GM12878 (cell line): Measurements from ENCODE around the gene DOCK9. TPM values are rescaled to one million over a fixed set of nuclear protein-coding genes. Genes with fewer than 3 reads are reported as not detected.

ENCODE experiments used
- ATAC-seq: fragments of 200-7000 bp; cut with Tn5 transposase; 3 replicates; pipeline ENCODE4 v1.9.1; 2020; ENCODE audit warnings: mild to moderate bottlenecking, moderate library complexity
- BruUV-seq: library from RNA; stranded (reverse); fragments of 400-500 nt; replicated peaks from 2 replicates; lab custom pipeline; 2021; lab: Mats Ljungman, UMichigan
- CTCF ChIA-PET: fragments of 300-600 bp; sonication (Branson Sonifier 250); formaldehyde crosslinking; extraction: SDS; loops from one replicate; lab custom pipeline; 2021; ENCODE audit warnings: inconsistent platforms; lab: Yijun Ruan, JAX
- POLR2A ChIA-PET: fragments of 350-600 bp; formaldehyde crosslinking; extraction: SDS; loops from one replicate; lab custom pipeline; 2021; ENCODE audit warnings: inconsistent platforms; lab: Charles Lee
- RAD21 ChIA-PET: fragments of 300-600 bp; sonication (Branson Sonifier 250); formaldehyde crosslinking; loops from one replicate; lab custom pipeline; 2023; ENCODE audit warnings: antibody characterized with exemption; ENCODE audit not compliant: unreplicated experiment; lab: Charles Lee
- SMC1A ChIA-PET: fragments of 300-600 bp; sonication (Branson Sonifier 250); formaldehyde crosslinking; loops from one replicate; lab custom pipeline; 2023; ENCODE audit not compliant: unreplicated experiment, uncharacterized antibody; lab: Charles Lee
- DNase-seq: peaks from one replicate; pipeline ENCODE4 v3.0.0-alpha.2; 2011; ENCODE audit warnings: low read depth, low spot score
- FAIRE-seq: peaks from 3 replicates; lab custom pipeline; 2011; peaks lifted over from hg19 to GRCh38; lab: Jason Lieb, UNC
- H2AFZ ChIP-seq: 2 replicates; pipeline ENCODE4 v1.6.0; 2011; ENCODE audit warnings: low read depth, low read length, control low read depth; ENCODE audit not compliant: control insufficient read depth
- H3K27ac ChIP-seq: 2 replicates; pipeline ENCODE4 v1.5.1; 2011; ENCODE audit warnings: control low read depth; ENCODE audit not compliant: control insufficient read depth, insufficient read depth
- H3K27me3 ChIP-seq, 2 experiments: replicated peaks in 1 of 2; 2 replicates each; pipeline versions ENCODE4 v1.6.0 to v1.6.1; 2011; ENCODE audit warnings: low read length in 1 of 2; ENCODE audit not compliant: control insufficient read depth in 2 of 2, insufficient read depth in 2 of 2
- H3K36me3 ChIP-seq, 2 experiments: 2 replicates each; pipeline ENCODE4 v1.5.1; 2011; ENCODE audit warnings: low read length in 1 of 2; ENCODE audit not compliant: control insufficient read depth in 2 of 2, insufficient read depth in 2 of 2
- H3K4me1 ChIP-seq: 2 replicates; pipeline ENCODE4 v1.6.1; 2011; ENCODE audit warnings: mild to moderate bottlenecking, low read length, moderate library complexity, mixed read lengths; ENCODE audit not compliant: control insufficient read depth, insufficient read depth
- H3K4me2 ChIP-seq: 2 replicates; pipeline ENCODE4 v1.6.0; 2011; ENCODE audit warnings: control low read depth; ENCODE audit not compliant: control insufficient read depth, insufficient read depth
- H3K4me3 ChIP-seq: fragments of 200-600 bp; sonication (generic); 2 replicates; pipeline ENCODE4 v1.5.1; 2016
- H3K79me2 ChIP-seq: 2 replicates; pipeline ENCODE4 v1.6.0; 2011; ENCODE audit warnings: low read length; ENCODE audit not compliant: control insufficient read depth, insufficient read depth
- H3K9ac ChIP-seq: 2 replicates; pipeline ENCODE4 v1.8.0; 2011; ENCODE audit warnings: low read length, control low read depth, mixed read lengths; ENCODE audit not compliant: control insufficient read depth, insufficient read depth
- H3K9me3 ChIP-seq: replicated peaks from 3 replicates; pipeline ENCODE4 v1.5.1; 2011; ENCODE audit warnings: mild to moderate bottlenecking, low read length; ENCODE audit not compliant: control insufficient read depth, insufficient read depth
- H4K20me1 ChIP-seq: 2 replicates; pipeline ENCODE4 v1.6.0; 2011; ENCODE audit not compliant: control insufficient read depth, insufficient read depth
- ATF7 ChIP-seq: fragments of 450-650 bp; IDR thresholded peaks from 2 replicates; pipeline ENCODE4 v1.6.1; 2016; ENCODE audit warnings: low read depth, mild to moderate bottlenecking
- CHD2 ChIP-seq: IDR thresholded peaks from 2 replicates; pipeline ENCODE4 v1.6.1; 2011; ENCODE audit warnings: low read depth, low read length, improper control_type of control experiment, borderline replicate concordance
- ETV6 ChIP-seq, 2 experiments: fragments of 450-650 bp in 1 of 2; IDR thresholded peaks in 1 of 2; conservative IDR thresholded peaks in 1 of 2; 2 replicates each; pipeline ENCODE4 v1.6.1; 2014; ENCODE audit warnings: antibody characterized with exemption in 1 of 2, borderline replicate concordance in 1 of 2, low read depth in 1 of 2, mild to moderate bottlenecking in 1 of 2, moderate library complexity in 1 of 2
- IKZF1 ChIP-seq: fragments of 450-650 bp; conservative IDR thresholded peaks from 2 replicates; pipeline ENCODE4 v1.6.1; 2017; ENCODE audit warnings: antibody characterized with exemption, mild to moderate bottlenecking
- MYB ChIP-seq: fragments of 150-350 bp; IDR thresholded peaks from 2 replicates; pipeline ENCODE4 v1.6.1; 2014; ENCODE audit warnings: mild to moderate bottlenecking, low read depth, low read length, borderline replicate concordance
- NR2C2 ChIP-seq: IDR thresholded peaks from 2 replicates; pipeline ENCODE4 v1.6.1; 2011; ENCODE audit warnings: borderline replicate concordance, low read depth; ENCODE audit not compliant: control insufficient read depth, insufficient read length
- PML ChIP-seq: IDR thresholded peaks from 2 replicates; pipeline ENCODE4 v1.6.1; 2012; ENCODE audit warnings: low read length, inconsistent platforms
- POLR2A ChIP-seq: IDR thresholded peaks from 2 replicates; pipeline ENCODE4 v1.6.1; 2011; ENCODE audit warnings: low read depth, mild to moderate bottlenecking, low read length
- RCOR1 ChIP-seq: conservative IDR thresholded peaks from 2 replicates; pipeline ENCODE4 v1.6.1; 2012; ENCODE audit warnings: low read depth, low read length, improper control_type of control experiment
- SMARCA5 ChIP-seq: fragments of 450-650 bp; IDR thresholded peaks from 2 replicates; pipeline ENCODE4 v1.6.1; 2017; ENCODE audit warnings: mild to moderate bottlenecking
- ZNF24 ChIP-seq: fragments of 450-650 bp; IDR thresholded peaks from 2 replicates; pipeline ENCODE4 v1.6.1; 2017; ENCODE audit warnings: antibody characterized with exemption, mild to moderate bottlenecking
- WGBS: methylation state at CpG from one replicate; pipeline ENCODE4 v1.1.6; 2016; ENCODE audit warnings: low lambda C conversion rate; ENCODE audit not compliant: insufficient replicate concordance, insufficient coverage; ENCODE audit errors: missing lambda C conversion rate; 5-methylcytosine and 5-hydroxymethylcytosine counted together
- in situ Hi-C: fragments of 300-500 bp; cut with MboI; formaldehyde crosslinking; loops from 9 replicates; pipeline ENCODE4 v1.14.3; 2018; ENCODE audit warnings: mixed read lengths
- intact Hi-C: fragments of 100-400 bp; cut with micrococcal nuclease; formaldehyde crosslinking; loops from one replicate; pipeline ENCODE4 v1.14.2; 2022; ENCODE audit not compliant: unreplicated experiment
- polyA plus RNA-seq, 11 experiments: library from polyadenylated mRNA; depleted of rRNA in 4 of 11; unstranded in 6 of 11; stranded (reverse) in 5 of 11; fragments of >200 nt; fragmentation: Nextera tagmentation in 4 of 11; fragmentation: Illumina TruSeq in 1 of 11; extraction: Ambion mirVana in 4 of 11; extraction: Trizol in 1 of 11; gene quantifications; 1 replicate in 1 of 11; 2 replicates in 10 of 11; pipeline versions ENCODE4 v1.2.1 to v1.2.3, GENCODE V29; 2011 to 2016; ENCODE audit warnings: inconsistent platforms in 2 of 11, missing spikeins in 2 of 11, low read depth in 1 of 11
- total RNA-seq, 4 experiments: library from RNA; depleted of rRNA in 3 of 4; stranded (reverse); fragments of >200 nt in 3 of 4; fragmentation: Illumina TruSeq in 1 of 4; extraction: Trizol in 1 of 4; gene quantifications; 2 replicates each; pipeline versions ENCODE4 v1.2.1 to v1.2.3, GENCODE V29; 2013 to 2021

Gene DOCK9
- total and polyA plus RNA-seq, 10 of the 15 experiments (the other 5 are each of a cell fraction or from before 2014, with no cell fraction given): 0.09 to 2.9 (median 0.74) TPM

DNA sequence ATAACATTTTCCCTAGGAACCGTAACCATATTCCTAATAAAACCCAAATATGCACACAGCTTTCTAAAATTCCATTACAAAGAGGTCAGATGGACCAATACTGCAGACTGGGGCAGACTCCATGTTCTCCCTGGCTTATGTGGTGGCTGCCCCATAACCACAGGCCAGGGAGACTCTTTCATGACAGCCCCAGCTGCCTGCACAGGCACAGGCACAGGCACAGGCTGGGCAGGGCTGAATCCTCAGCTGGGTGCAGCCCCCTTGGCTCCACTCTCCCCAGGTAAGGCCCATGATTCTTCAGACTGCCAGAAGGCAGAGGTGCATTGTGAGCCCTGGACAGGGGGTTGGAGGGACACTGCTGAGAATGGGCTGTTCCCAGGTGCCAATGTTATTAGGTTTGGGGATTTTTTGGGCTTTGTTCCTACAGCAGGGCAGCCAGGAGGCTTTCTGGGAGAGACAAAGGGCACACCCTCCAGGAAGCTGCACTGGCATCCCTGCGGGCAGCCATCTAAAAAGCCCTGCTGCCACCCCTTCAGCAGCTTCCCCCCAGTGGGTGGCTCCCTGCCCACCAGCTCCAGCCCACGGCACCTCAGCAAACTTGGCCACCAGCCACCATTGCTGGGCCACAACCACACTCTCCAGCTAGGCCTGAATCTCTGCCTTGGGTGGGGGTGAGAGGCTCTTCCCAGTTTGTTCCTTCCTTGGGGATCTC is 20.0 kb downstream of the DOCK9 start:
- DNase-seq (no peak), ATAC-seq (no peak), FAIRE-seq (no peak)
- Histone ChIP-seq H3K9me3 (no peaks in the 10 kb centered on the region), H3K4me1 (no peaks in the 10 kb centered on the region), H4K20me1 (no peaks in the 10 kb centered on the region), H3K36me3 (no peaks in the 10 kb centered on the region), H3K4me3 (no peak overlapping the region), H2AFZ (no peak overlapping the region), H3K27ac (no peak overlapping the region), H3K4me2 (no peak overlapping the region), H3K27me3 (no peaks in the 10 kb centered on the region; a peak in 1 of 4 replicates), H3K9ac (no peak overlapping the region), H3K79me2 (no peaks in the 10 kb centered on the region)
- TF ChIP-seq ATF7 (no peak), POLR2A (no peak), MYB (no peak), RCOR1 (no peak), IKZF1 (no peak), SMARCA5 (no peak), ZNF24 (no peak), NR2C2 (no peak), PML (no peak)
- intact Hi-C loops (no loop called here), in situ Hi-C loops (no loop called here)
- SMC1A ChIA-PET: no interaction called here
- POLR2A ChIA-PET: no interaction called here
- BruUV-seq: no TSS peak
- 49% methylated on average over 3 of the region's 3 CpGs for WGBS
- CTCF ChIA-PET: no interaction called here
- RAD21 ChIA-PET: no interaction called here

DNA sequence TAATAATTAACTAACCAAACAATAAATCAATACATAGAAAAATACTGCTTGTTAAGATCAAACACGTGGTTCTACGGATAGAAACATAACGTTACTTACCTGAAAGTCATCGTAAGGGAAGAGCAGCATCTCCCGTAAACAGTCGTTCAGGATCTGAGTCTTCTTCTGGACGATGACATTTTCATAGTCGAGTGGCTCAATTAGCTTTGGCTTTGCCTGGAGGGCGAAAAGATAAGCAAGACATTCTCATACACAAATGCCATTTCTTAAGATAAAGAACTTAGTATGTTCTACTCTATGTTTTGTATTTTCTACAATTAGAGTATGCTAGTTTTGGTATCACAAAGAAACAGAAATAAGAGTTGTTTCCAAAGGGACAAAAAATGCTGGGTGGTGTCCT is 22.5 kb downstream of the DOCK9 start:
- ATAC-seq: no peak
- no peak for DNase-seq
- no TSS peak for BruUV-seq
- H3K9me3 ChIP-seq: no peaks in the 10 kb centered on the region
- no peak for FAIRE-seq
- H2AFZ ChIP-seq: no peak overlapping the region
- no peaks in the 10 kb centered on the region for H3K36me3 ChIP-seq
- in situ Hi-C loops: no loop called here
- TF ChIP-seq ETV6 (conservative IDR thresholded peaks at IDR 0.05 in 1 of 2, IDR thresholded peaks at IDR 0.05 in 1 of 2; ENCODE audit: borderline replicate concordance in 1 of 2, low read depth in 1 of 2): no peak
- TF ChIP-seq CHD2: no peak
- TF ChIP-seq, all 136 proteins: peak for 0
- no peaks in the 10 kb centered on the region for H3K4me1 ChIP-seq
- no peaks in the 10 kb centered on the region for H3K79me2 ChIP-seq
- CTCF ChIA-PET: no interaction called here
- no peaks in the 10 kb centered on the region for H4K20me1 ChIP-seq
- WGBS: 57% methylated on average over 9 of the region's 9 CpGs
- H3K9ac ChIP-seq: no peak overlapping the region
- intact Hi-C loops: no loop called here
- SMC1A ChIA-PET: no interaction called here
- no peak overlapping the region for H3K27ac ChIP-seq
- RAD21 ChIA-PET: no interaction called here
- no peak overlapping the region for H3K4me2 ChIP-seq
- H3K27me3 ChIP-seq: no peaks in the 10 kb centered on the region
- no peak overlapping the region for H3K4me3 ChIP-seq
- POLR2A ChIA-PET: no interaction called here
